ENCODE measurements around the gene KLRC4. TPM values are rescaled to one million over a fixed set of nuclear protein-coding genes. Genes with fewer than 3 reads are reported as not detected.

The KLRC4 gene, protein sequence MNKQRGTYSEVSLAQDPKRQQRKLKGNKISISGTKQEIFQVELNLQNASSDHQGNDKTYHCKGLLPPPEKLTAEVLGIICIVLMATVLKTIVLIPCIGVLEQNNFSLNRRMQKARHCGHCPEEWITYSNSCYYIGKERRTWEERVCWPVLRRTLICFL
- not detected in 2 replicates for total RNA-seq

DNA sequence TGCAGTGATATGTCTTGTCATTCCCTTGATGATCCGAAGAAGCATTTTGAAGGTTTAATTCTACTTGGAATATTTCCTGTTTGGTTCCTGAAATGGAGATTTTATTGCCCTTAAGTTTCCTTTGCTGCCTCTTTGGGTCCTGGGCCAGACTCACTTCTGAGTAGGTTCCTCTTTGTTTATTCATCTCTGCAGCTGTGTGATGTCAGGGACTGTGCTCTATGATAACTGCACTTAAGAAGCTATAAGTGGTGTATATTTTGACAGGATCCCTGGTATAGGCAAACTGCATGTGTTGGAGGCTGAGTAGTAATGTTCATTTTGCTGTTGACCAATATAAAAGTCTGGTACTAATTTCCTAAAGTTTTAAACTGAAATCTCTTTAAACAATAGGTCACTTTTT lies at the start of gene KLRC4:
KLRC4 (minus strand) TSS at position 366 of the 400 bp plus-strand sequence; CDS start at position 184, 182 bp downstream.

DNA sequence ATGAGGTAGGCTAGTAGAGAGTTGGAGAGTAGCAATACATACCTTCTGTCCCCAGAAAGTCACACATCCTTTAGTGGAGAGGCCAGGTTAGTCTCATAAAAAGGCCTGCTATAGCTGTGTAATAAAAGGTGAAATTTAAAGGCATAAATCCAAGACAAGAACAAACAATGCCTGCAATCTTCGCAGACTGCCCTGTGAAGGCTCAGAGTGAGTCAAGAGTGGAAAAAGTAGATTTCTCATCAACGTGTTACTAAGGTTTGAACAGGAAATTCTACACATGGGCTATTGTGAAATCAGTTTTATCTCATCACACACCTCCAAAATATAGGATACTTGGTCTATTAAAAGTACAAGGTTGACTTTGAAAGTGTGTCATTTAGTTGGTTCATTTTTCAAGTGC lies 43.6 kb upstream of the KLRC4 start, which contains the start of gene KLRC1:
KLRC1 (minus strand) TSS at position 222 of the 400 bp plus-strand sequence. CDS start 2,221 bp downstream, outside the sequence.

DNA sequence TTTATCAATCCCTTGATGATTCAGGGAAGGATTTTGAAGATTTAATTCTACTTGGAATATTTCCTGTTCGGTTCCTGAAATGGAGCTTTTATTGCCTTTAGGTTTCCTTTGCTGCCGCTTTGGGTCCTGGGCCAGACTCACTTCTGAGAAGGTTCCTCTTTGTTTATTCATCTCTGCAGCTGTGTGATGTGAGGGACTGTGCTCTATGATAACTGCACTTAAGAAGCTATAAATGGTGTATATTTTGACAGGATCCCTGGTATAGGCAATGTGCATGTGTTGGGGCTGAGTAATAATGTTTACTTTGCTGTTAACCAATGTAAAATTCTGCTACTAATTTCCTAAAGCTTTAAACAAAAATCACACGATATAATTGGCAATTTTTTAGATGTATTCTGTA lies 26.3 kb upstream of the KLRC4 start, which contains the start of gene KLRC2:
KLRC2 (minus strand) TSS at position 195 of the 400 bp plus-strand sequence; CDS start at position 171, 24 bp downstream.

DNA sequence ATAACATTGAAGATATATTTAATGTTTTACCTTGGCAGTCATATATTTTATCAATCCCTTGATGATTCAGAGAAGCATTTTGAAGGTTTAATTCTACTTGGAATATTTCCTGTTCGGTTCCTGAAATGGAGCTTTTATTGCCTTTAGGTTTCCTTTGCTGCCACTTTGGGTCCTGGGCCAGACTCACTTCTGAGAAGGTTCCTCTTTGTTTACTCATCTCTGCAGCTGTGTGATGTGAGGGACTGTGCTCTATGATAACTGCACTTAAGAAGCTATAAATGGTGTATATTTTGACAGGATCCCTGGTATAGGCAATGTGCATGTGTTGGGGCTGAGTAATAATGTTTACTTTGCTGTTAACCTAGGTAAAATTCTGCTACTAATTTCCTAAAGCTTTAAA lies 10.8 kb upstream of the KLRC4 start, which contains the start of gene KLRC3:
KLRC3 (minus strand) TSS at position 262 of the 400 bp plus-strand sequence; CDS start at position 217, 45 bp downstream.

DNA sequence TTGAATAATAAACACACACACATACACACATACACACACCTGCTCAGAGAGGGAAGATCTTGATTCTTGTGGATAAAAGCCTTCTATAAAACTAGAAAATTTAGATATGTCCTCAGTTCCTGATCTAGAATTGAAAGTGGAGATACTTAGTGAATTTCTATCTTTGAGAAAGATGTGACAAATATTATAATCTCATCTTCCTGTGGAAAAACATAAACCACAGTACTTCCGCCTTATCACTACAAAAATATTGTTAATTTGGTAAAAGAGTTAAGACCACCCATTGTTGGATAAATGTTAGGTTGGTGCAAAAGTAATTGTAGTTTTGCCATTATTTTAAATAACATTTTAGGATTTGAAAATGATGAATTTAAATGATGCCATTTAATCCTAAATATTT lies 19.7 kb downstream of the KLRC4 start, which contains the start of gene KLRK1:
KLRK1 (minus strand) TSS at position 138 of the 400 bp plus-strand sequence. CDS start 1,231 bp downstream, outside the sequence.

Other genes starting within 250 kb of the KLRC4 start
- 0.24 and 0.49 TPM in 2 replicates for gene OLR1, start 237.6 kb downstream of the KLRC4 start, total RNA-seq
- gene TMEM52B, start 230.7 kb downstream of the KLRC4 start, total RNA-seq = not detected in 2 replicates
- gene GABARAPL1, start 196.9 kb downstream of the KLRC4 start, total RNA-seq = 49.1 and 58.6 TPM in 2 replicates
- 0.49 TPM in 1 of 2 replicates, not detected in the other for gene KLRD1, start 101.9 kb downstream of the KLRC4 start, total RNA-seq
- 0.16 TPM in 1 of 2 replicates, not detected in the other for gene KLRK1, start 19.7 kb downstream of the KLRC4 start, total RNA-seq
- not detected in 2 replicates for gene KLRC3, start 10.8 kb upstream of the KLRC4 start, total RNA-seq
- not detected in 2 replicates for gene KLRC2, start 26.3 kb upstream of the KLRC4 start, total RNA-seq
- not detected in 2 replicates for gene KLRC1, start 43.6 kb upstream of the KLRC4 start, total RNA-seq
- gene EIF2S3B, start 96.1 kb upstream of the KLRC4 start, total RNA-seq = 1.6 TPM in 2 replicates
- gene MAGOHB, start 203.9 kb upstream of the KLRC4 start, total RNA-seq = 13.5 and 15.1 TPM in 2 replicates

Measured in hair follicle dermal papilla cell (primary cell).